Measurements from ENCODE around the gene FREM2. TPM values are rescaled to one million over a fixed set of nuclear protein-coding genes. Genes with fewer than 3 reads are reported as not detected.

FREM2 gene
- total RNA-seq, 1 donor from 2014 or later: under 0.01 TPM

DNA sequence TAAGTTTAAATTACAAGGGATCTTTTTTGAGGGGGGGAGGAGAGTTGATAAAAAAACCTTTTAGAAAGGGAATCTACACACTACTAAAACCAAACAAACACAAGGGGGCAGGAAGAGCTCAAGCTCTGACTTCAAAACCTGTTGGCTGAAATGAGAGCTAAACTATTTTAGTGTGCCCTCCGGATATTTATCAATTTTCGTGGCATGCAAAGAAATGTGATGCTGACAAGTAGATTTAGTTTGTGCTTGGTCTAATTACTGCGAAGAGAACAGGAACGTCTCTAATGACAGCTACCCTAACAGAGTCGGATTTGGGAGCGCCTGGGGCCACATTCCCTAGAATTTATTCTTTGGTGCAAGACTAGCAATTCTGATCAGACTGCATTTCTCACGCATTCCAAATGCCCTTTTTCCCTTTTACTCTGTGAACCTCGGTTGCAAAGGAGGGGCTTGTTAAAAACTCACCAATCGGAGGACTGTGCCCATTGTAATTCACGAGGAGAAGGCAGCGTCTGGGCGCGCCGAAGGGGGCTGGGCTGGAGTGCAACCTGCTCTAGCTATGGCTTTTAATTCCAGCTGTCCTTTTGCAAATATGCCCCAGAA is 802 bp upstream of the FREM2 start:
- peak in 1 of 2 donors; percentile 15 for DNase-seq (ENCODE audit: low read depth in 2 of 2)

DNA sequence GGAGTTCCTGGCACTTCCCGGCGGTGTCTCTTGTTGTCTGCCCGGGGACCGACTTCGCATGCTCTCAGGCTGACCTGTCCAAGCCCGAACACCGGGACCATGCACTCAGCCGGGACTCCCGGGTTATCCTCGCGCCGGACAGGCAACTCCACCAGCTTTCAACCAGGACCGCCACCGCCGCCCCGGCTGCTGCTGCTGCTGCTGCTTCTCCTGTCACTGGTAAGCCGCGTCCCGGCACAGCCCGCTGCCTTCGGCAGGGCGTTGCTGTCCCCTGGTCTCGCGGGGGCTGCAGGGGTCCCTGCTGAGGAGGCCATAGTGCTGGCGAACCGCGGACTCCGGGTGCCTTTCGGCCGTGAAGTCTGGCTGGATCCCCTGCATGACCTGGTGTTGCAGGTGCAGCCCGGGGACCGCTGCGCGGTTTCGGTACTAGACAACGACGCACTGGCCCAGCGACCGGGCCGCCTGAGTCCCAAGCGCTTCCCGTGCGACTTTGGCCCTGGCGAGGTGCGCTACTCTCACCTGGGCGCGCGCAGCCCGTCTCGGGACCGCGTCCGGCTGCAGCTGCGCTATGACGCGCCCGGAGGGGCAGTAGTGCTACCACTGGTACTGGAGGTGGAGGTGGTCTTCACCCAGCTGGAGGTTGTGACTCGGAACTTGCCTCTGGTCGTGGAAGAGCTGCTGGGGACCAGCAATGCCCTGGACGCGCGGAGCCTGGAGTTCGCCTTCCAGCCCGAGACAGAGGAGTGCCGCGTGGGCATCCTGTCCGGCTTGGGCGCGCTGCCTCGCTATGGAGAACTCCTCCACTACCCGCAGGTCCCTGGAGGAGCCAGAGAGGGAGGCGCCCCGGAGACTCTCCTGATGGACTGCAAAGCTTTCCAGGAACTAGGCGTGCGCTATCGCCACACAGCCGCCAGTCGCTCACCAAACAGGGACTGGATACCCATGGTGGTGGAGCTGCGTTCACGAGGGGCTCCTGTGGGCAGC is 661 bp downstream of the FREM2 start:
- peak in 1 of 2 donors; percentile 6 for DNase-seq (ENCODE audit: low read depth in 2 of 2)

DNA sequence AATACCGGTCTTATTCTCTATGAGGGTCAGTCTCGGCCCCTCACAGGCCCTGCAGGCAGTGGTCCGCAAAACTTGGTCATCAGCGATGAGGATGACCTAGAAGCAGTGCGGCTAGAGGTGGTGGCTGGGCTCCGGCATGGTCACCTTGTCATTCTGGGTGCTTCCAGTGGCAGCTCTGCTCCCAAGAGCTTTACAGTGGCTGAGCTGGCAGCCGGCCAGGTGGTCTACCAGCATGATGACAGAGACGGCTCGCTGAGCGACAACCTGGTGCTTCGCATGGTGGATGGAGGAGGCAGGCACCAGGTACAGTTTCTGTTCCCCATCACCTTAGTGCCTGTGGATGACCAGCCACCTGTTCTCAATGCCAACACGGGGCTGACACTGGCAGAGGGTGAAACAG is 1.8 kb downstream of the FREM2 start:
- DNase-seq (ENCODE audit: low read depth in 2 of 2): no peak

DNA sequence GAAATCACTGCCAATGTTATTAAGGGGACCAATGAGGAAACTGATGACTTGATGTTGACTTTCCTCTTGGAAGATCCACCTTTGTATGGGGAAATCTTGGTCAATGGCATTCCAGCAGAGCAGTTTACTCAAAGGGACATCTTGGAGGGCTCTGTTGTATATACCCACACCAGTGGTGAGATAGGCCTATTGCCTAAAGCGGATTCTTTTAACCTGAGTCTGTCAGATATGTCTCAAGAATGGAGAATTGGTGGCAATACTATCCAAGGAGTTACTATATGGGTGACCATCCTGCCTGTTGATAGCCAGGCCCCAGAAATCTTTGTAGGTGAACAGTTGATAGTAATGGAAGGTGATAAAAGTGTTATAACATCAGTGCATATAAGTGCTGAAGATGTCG is 3.4 kb downstream of the FREM2 start:
- DNase-seq (ENCODE audit: low read depth in 2 of 2): no peak

DNA sequence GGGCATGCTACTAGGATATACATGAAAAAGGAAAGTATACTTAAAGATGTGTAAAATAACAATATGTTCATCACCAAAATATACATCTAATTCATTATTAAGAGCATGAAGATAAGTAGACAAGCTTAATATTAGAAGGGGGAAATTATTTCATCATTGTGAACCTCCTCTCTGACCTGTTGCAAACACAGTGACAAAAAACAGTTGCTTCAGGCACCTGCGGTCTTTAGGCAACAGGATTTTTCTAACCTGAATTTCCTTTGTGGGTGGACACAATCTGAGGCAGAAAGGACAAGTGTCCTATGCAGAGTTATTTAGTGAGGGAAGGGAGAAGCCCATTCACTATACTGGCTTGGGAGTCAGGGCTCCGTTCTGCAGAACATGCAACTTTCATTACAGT is 6.3 kb downstream of the FREM2 start:
- no peak for DNase-seq (ENCODE audit: low read depth in 2 of 2)

DNA sequence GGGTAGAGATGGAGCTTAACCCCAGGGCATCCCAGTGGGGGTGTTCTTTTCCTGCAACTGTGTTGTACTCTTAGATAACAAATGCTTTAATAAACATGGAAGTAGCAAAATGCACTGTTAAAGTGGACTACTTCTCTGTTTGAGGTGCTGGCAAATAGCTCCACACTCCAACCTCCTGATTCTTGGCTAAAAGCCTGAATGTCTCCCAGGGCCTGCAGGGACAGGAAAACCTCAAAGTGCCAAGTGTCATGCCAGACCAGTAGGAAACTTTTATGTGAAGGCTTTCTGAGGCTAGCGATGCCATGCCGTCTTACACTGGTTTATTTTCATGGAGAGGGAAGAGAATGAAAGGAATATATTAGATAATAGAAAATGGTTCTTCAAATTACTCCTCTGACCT is 6.8 kb downstream of the FREM2 start:
- DNase-seq (ENCODE audit: low read depth in 2 of 2): no peak

DNA sequence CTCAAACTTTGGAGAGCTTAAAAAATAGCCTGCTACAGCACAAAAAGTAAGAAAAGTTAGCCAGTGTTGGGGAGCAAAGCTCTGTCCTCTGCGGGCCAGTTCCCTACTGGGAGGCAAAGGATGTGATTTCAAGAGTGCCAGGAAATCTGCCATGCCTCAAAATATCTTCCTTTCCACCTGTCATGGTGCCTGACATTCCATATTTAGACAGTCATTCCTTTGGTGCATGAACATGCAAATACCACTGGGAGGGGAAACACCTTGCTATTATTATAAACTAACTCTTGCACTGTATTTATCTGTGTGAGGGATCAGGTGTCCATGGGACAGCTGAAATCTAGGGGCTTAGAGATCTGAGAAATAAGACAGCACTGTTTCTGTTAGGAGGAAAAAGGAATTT is 10.3 kb downstream of the FREM2 start:
- DNase-seq (ENCODE audit: low read depth in 2 of 2): no peak

DNA sequence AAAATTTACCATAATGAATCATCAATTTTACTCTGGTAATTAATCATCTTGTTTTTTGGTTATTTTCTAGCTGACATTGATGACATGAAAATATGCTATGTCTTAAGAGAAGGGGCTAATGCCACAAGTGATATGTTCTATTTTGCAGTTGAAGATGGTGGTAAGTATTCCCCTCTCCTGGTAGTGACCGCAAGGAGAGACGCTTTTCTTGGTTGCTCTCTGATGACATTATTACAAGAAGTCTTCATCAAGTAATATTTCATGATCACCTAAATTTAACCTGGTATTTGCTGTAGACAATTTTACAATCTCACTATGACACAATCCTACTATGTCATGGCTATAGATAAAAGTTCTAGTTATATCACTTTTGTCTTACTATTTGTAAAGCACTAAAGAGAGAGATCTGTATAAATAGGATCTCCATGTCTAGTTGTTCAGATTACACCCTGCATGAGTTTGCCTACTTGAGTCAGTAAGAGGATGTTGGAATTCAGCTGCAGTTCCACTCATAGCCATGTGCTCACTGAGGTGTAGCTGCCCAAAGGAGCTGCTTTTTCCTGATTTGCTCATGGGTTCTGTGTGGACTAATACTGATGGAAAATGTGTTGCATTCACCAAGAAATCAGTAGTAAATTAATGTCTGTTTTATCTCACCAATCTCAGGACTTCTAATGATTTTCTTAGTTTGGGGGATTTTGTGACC is 10.9 kb downstream of the FREM2 start:
- no peak for DNase-seq (ENCODE audit: low read depth in 2 of 2)

DNA sequence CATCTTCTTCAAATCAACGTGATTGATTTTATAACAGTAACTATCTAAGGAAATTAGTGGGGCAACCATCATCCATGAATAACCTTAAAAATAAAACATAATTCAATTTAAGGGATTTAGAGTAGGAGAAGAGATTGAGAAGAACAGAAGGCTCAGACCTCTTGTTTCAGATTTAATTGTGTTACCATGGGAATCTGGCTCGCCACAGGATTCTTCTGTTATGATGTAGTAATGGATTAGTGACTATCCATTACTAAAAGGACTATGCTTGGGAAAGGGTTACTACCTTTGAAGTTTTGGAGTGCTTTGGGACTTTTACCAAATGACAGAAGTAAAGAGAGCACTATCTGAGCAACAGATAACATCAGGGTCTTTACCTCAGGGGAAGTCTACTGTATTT is 13.2 kb downstream of the FREM2 start:
- DNase-seq (ENCODE audit: low read depth in 2 of 2): no peak

DNA sequence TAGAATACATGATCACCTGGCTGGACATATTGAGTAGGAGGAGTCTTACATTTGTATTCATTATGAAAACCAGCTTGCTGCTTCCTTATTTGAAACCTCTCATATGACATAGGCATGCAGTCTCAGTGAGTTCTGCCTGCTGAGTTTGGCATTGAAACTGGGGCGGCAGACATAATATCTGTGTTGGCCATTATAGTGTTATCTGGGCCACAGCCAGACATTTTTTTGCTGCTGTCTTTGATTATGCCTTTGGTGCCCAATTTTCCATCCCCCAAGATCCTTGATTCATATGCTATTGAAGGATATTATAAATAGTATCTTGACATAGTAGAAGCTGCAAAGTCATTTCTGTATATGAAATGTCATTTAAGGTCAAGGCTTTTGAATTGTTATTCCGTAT is 15.8 kb downstream of the FREM2 start:
- no peak for DNase-seq (ENCODE audit: low read depth in 2 of 2)

DNA sequence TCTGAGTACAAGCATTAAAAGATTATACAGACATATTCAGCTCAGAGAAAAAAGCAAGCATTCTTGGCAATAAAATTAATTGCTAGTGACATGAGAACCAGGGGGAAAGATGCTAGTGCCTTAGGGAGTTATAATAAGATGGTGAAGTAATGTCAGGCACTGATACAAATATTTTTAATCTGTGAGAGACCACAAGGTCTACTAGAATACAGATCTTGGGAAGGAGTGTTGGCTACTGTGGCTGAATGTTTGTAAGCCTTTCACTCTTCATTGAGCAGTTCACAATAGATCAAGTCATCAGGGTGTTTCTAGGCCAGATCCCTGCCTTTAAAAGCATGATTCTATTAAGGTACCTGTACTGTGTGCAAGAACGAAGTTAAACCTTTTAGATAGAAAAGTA is 16.4 kb downstream of the FREM2 start:
- no peak for DNase-seq (ENCODE audit: low read depth in 2 of 2)

DNA sequence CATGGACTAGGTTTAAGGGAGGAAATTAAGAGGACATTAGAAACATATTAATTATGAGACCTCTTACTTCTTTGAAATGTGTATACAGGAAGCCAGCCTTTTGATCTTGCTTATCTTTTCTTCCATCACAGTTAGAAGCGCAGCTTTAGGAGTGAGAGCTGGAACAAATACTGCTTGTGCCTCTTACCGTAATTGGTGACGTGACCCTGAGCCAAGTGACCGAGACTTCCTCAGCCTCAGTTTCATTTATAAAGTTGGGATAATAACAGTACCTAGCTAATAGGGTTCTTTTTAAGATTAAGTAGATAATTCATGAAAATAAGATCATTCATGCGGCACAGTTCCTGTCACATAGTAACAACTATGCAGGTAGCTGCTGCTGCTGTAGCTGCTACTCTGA is 18.5 kb downstream of the FREM2 start:
- DNase-seq (ENCODE audit: low read depth in 2 of 2): no peak

DNA sequence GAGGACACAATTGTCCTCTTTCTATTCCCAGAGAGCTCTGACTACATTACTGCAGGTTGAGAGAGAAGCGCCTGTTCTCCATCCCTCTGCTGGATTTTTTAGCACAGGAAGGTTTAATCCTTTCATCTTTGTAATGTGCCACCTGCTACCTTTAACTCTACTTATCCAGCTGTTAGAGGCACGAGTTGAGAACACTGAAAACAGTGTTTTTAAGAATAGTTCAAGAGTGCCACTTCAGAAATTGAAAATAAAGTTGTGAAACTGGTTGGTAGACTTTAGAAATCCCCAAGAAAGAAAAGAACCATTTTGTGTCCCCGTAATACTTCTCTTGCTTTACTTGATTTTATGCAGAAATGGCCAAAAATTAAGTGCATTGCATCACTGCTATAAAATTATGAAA is 20.6 kb downstream of the FREM2 start:
- no peak for DNase-seq (ENCODE audit: low read depth in 2 of 2)

DNA sequence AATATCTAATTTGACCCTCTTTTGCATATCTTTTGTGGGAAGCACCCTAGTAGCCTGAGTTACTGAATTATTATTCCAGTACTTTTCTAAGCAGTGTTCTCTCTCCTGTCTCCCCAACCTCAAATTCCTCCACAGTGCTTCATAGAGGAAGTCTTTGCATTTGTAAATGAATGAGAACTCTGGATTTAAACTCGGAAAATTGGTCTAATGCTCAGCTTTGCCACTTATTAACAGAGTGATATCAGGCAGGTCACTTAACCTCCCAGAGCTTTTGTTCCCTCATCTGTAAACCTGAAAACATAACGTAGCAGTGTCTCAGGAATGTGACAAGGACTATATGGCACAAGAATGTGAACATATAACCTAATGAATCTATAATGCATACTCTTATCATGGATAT is 26.2 kb downstream of the FREM2 start:
- DNase-seq (ENCODE audit: low read depth in 2 of 2): no peak

DNA sequence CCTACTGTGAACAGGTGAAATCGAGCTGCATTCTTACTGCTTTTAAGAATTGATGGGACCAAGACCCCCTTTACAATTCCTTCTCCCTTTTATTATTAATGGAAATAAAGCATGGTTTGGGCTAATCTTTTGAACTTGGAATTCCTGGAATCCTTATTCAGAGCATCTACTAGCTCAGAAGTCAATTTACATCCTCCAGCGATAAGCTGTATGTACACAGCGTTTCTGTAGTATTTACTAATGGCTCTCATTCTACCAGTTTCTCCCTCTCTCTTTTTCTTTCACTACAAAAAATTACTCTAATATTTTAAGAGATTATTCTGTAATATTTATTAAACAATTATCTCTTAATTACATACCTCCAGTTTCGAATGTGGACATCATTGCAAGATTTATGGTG is 31.5 kb downstream of the FREM2 start:
- DNase-seq (ENCODE audit: low read depth in 2 of 2): no peak

DNA sequence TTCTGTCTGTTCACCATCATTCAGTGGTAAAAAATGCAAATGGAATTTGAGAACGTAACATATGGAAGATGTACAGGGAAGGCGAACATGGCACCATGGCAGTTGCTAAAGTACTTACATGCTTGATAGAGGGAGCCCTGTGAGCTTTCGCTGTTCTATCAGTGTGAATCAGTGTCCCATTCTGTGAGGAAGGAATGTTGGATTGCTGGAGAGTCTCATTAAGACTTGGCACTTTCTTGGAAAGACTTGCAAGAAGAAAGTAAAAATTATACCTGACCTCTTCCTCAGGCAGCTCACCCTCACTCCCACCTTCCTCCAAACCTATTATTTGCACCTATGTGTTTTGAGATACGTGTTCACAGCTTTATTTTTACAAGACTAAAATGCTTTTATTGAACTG is 43.5 kb downstream of the FREM2 start:
- DNase-seq (ENCODE audit: low read depth in 2 of 2): no peak

DNA sequence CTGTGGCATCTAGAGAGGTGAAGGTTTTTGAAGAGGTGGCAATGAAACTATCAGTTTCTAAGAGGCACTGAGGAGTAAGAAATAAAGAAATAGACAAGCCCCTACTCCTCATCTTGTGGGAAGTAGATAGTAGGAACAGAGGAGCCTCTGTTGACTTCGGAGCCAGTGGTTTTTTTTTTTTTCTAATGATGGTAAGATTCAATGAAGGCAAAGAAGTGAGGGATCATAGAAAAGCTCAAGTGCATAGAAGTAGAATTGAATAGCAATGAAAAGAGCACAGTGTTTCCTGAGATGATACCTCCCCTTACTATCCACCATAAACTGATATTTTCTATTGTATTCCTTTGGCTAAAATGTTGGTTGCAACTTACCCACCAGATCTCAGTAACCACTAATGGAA is 46.3 kb downstream of the FREM2 start:
- no peak for DNase-seq (ENCODE audit: low read depth in 2 of 2)

DNA sequence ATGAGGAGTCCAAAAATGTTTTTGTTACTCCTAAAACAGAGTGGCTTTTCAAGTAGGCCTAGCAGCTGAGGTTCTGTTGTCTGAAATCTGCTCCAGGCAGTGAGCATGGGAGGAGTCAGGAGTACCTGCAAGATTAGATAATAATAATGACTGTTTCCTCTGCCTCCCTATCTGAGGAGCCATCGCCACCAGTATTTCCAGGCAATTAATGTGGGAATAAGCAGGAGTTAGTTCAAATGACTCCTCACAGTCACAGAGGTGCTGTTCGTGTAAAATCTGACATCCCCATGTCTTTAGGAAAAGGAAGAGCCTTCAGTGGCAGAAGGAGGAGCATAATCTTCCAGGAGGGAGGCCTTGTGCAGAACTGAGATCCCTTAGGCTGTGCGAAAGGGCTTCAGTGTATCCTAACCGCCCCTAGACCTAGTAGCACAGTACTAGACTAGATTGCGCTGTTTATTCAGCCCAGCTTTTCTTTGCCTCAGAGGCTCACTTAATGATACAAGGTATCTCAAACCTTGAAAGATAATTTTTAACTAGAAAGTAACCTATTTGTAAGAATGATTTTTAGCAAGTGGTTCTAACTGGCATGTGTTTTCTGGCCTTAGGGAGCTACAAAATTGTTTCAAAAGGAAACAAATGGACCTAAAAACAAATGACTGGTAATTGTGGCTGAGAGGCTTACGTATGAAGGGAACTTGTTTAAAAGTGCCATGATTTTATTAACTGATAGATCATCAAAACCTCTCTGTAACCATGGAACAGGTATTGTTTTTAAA is 49.0 kb downstream of the FREM2 start:
- no peak for DNase-seq (ENCODE audit: low read depth in 2 of 2)

DNA sequence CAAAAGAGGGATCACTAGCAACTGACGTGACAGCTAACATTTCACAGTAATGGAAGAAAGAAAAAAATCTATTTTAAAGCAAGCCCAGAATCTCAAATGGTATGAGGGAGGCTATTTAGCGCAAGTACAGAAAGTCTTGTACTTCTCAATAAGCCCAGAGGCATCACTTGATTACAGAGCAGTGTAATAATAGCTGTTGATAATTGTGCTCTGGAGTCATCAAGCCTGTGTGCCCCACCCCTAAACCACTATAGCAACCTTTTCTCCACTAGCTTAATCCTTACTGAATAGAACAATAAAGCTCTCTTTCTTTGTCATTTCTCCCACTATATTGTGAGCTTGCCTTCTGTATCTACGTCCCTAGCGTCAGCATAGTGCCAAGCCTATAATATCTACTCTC is 56.6 kb downstream of the FREM2 start:
- DNase-seq (ENCODE audit: low read depth in 2 of 2): no peak

DNA sequence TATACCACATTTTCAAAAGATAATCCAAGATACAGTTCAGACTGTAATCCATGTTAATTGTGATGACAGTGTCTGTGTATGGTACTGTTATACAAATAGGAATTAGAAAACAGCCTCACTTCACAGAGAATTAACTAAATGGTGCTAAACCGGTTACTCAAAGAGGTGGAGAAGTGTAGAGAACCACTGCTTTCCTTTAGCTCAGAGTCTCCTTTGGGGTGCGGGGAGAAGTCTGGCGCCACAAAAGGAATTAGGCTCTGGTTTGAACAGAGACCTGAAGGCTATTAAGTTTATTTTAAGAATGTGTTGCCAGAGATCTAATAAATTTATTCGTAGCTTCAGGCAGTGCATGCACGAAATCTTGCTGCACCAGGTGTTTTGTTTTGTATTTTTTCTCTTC is 65.8 kb downstream of the FREM2 start:
- no peak for DNase-seq (ENCODE audit: low read depth in 2 of 2)

DNA sequence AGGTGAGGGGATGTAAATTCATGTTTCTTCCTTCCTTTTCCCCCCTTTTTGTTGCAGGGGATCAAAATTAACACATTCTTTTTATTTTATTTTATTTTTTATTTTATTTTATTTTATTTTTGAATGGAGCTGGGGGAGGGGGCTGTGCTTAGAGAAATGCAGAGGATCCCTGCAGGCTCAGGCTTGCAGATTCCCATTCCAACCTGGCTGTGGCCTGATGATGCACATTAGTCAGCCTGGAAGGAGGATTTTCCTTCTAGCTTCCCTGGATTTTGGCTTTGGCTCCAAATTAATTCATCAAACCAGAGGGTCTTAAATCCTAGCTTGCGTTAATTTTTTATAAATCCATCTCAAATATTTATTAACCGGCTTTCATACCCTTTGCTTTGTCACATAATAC is 67.0 kb downstream of the FREM2 start:
- no peak for DNase-seq (ENCODE audit: low read depth in 2 of 2)

DNA sequence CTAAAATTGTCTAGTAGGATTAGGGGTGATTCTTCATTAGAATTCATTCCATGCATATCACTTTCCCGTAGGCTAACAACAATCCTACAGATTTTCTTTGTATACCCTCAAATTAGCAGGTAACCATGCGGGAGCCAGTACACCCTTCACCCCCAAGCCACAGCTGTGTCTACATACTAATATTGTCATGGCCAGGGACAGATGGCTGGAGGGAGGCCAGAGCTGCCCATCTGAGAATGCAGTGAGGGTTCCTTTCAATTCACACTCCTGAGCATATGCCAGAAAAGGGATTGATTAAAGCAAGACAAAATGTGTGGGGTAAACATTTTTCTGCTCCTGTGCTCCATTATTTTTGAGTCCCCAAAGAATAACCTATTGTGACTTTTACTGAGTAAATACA is 68.9 kb downstream of the FREM2 start:
- no peak for DNase-seq (ENCODE audit: low read depth in 2 of 2)
